GM23338 (cell line): Measurements from ENCODE around the gene SLC6A7.

Experiments
- CREB1 ChIP-seq: fragments of 250-450 bp; sonication (Bioruptor Pico); IDR thresholded peaks from 2 replicates; pipeline ENCODE4 v1.5.0; 2020; ENCODE audit warnings: low read depth, mild to moderate bottlenecking, moderate library complexity
- CTCF ChIP-seq, 2 experiments: fragments of 200-600 bp in 1 of 2; sonication (generic) in 1 of 2; conservative IDR thresholded peaks; 2 replicates each; pipeline versions ENCODE4 v1.5.1 to v1.6.1; 2016 to 2017; ENCODE audit warnings: antibody characterized with exemption in 2 of 2, low read depth in 2 of 2, mild to moderate bottlenecking in 2 of 2, moderate library complexity in 1 of 2
- EZH2 ChIP-seq: fragments of 200-600 bp; sonication (generic); IDR thresholded peaks from one replicate; pipeline ENCODE4 v1.8.0; 2017; ENCODE audit warnings: antibody characterized with exemption, mild to moderate bottlenecking, low read depth; ENCODE audit not compliant: unreplicated experiment
- EZH2phosphoT487 ChIP-seq: fragments of 200-600 bp; sonication (generic); IDR thresholded peaks from one replicate; pipeline ENCODE4 v1.8.1; 2018; ENCODE audit warnings: antibody characterized with exemption; ENCODE audit not compliant: unreplicated experiment
- POLR2AphosphoS5 ChIP-seq: IDR thresholded peaks from 2 replicates; pipeline ENCODE4 v1.6.1; 2016; ENCODE audit warnings: antibody characterized with exemption, low read depth
- REST ChIP-seq: IDR thresholded peaks from one replicate; pipeline ENCODE4 v1.6.1; 2018; ENCODE audit warnings: antibody characterized with exemption; ENCODE audit not compliant: unreplicated experiment
- STAT1 ChIP-seq: IDR thresholded peaks from one replicate; pipeline ENCODE4 v1.6.1; 2016; ENCODE audit warnings: antibody characterized with exemption; ENCODE audit not compliant: unreplicated experiment
- ZNF114 ChIP-seq: fragments of 250-450 bp; sonication (Bioruptor Pico); IDR thresholded peaks from 2 replicates; pipeline ENCODE4 v1.5.0; 2020; ENCODE audit warnings: mild to moderate bottlenecking, moderate library complexity
- ZNF331 ChIP-seq: fragments of 250-450 bp; sonication (Bioruptor Pico); IDR thresholded peaks from 2 replicates; pipeline ENCODE4 v1.5.0; 2020; ENCODE audit warnings: low read depth, mild to moderate bottlenecking, moderate library complexity
- ZNF462 ChIP-seq: fragments of 250-450 bp; sonication (Bioruptor Pico); IDR thresholded peaks from 2 replicates; pipeline ENCODE4 v1.5.0; 2020; ENCODE audit warnings: mild to moderate bottlenecking, moderate library complexity

- TF ChIP-seq EZH2phosphoT487 (no peak), REST (no peak), EZH2 (no peak), CTCF (conservative IDR thresholded peaks at IDR 0.05; ENCODE audit: low read depth in 2 of 2) (no peak), POLR2AphosphoS5 (no peak), CREB1 (CRISPR knock-in tag) (no peak), STAT1 (no peak), ZNF331 (CRISPR knock-in tag) (no peak), ZNF114 (CRISPR knock-in tag) (no peak), ZNF462 (CRISPR knock-in tag) (no peak)
Measured at GRCh38 chr5:150206779-150207115, 16.9 kb downstream of the SLC6A7 start.
